ENCODE data around the gene FAM221A.

DNA sequence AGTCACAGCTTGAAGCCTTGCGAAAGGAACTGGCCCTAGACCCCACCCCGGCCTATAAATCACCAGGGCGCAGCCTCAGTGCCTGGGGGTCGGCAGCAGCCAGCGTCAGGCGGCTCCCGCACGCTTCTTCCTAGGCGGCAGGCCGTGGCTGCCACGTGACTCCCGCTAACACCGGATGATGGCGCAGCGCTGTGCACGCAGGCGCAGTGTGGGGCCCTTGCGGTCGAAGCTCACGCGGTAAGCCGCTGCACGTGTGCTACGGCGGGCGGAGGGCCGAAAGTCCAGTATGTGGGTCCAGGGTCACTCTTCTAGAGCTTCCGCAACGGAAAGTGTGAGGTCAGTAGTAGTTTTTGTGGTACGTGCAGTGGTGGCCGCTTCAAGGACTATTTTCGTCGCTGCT lies 30.0 kb downstream of the FAM221A start, which contains the start of gene STK31:
- TF ChIP-seq, protein P1, sequence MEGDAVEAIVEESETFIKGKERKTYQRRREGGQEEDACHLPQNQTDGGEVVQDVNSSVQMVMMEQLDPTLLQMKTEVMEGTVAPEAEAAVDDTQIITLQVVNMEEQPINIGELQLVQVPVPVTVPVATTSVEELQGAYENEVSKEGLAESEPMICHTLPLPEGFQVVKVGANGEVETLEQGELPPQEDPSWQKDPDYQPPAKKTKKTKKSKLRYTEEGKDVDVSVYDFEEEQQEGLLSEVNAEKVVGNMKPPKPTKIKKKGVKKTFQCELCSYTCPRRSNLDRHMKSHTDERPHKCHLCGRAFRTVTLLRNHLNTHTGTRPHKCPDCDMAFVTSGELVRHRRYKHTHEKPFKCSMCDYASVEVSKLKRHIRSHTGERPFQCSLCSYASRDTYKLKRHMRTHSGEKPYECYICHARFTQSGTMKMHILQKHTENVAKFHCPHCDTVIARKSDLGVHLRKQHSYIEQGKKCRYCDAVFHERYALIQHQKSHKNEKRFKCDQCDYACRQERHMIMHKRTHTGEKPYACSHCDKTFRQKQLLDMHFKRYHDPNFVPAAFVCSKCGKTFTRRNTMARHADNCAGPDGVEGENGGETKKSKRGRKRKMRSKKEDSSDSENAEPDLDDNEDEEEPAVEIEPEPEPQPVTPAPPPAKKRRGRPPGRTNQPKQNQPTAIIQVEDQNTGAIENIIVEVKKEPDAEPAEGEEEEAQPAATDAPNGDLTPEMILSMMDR (IDR thresholded peaks at IDR 0.05; ENCODE audit: low read depth, low read length, missing input control) = no peak
- TF ChIP-seq RXRA (IDR thresholded peaks at IDR 0.05) (no peak), TAF1 (conservative IDR thresholded peaks at IDR 0.05) (no peak), EGR1 (IDR thresholded peaks at IDR 0.05; ENCODE audit: low read depth in 2 of 2) (no peak), RAD21 (IDR thresholded peaks at IDR 0.05) (no peak), FOXA1 (IDR thresholded peaks at IDR 0.05) (no peak)
- TF ChIP-seq, protein P2, sequence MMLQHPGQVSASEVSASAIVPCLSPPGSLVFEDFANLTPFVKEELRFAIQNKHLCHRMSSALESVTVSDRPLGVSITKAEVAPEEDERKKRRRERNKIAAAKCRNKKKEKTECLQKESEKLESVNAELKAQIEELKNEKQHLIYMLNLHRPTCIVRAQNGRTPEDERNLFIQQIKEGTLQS (IDR thresholded peaks at IDR 0.05) = no peak
- TF ChIP-seq, protein P3, sequence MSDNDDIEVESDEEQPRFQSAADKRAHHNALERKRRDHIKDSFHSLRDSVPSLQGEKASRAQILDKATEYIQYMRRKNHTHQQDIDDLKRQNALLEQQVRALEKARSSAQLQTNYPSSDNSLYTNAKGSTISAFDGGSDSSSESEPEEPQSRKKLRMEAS (IDR thresholded peaks at IDR 0.05) = no peak
